SU-DHL-6 (cell line): Measurements from ENCODE around the gene CDKAL1.
"Not testable (repeated sequence)": the region's sequence is repeated elsewhere in the genome, so short reads cannot be mapped to it uniquely, and the experiment has no call there.

Experiments used
- H2AFZ ChIP-seq: fragments of 200-600 bp; sonication (generic); 2 replicates; pipeline ENCODE4 v1.6.1; 2014; ENCODE audit warnings: low read depth, mild to moderate bottlenecking, moderate library complexity, mixed read lengths, antibody characterized with exemption, low read length; ENCODE audit not compliant: severe bottlenecking
- H3F3A ChIP-seq: fragments of 200-600 bp; shearing (Covaris generic); 2 replicates; pipeline ENCODE4 v1.6.0; 2016; ENCODE audit warnings: antibody characterized with exemption, mild to moderate bottlenecking; ENCODE audit not compliant: insufficient read depth
- H3K27ac ChIP-seq: fragments of 200-600 bp; sonication (generic); 2 replicates; pipeline ENCODE4 v1.5.1; 2016; ENCODE audit warnings: low read depth, mild to moderate bottlenecking, low read length, moderate library complexity, mixed read lengths
- H3K27me3 ChIP-seq: fragments of 200-600 bp; sonication (generic), shearing (Covaris generic); 2 replicates; pipeline ENCODE4 v1.6.0; 2014; ENCODE audit warnings: mild to moderate bottlenecking, low read length
- H3K36me3 ChIP-seq: fragments of 200-600 bp; sonication (generic); 2 replicates; pipeline ENCODE4 v1.6.1; 2014; ENCODE audit warnings: mild to moderate bottlenecking, low read length, mixed read lengths
- H3K4me2 ChIP-seq: fragments of 300-600, 200-600 bp; shearing (Covaris generic), sonication (generic); 2 replicates; pipeline ENCODE4 v1.6.0; 2014; ENCODE audit warnings: low read length, low read depth, mild to moderate bottlenecking; ENCODE audit not compliant: poor library complexity, severe bottlenecking
- H3K4me3 ChIP-seq: fragments of 200-600 bp; sonication (generic); 2 replicates; pipeline ENCODE4 v1.5.1; 2014; ENCODE audit warnings: antibody characterized with exemption, low read length, mild to moderate bottlenecking, mixed read lengths; ENCODE audit not compliant: insufficient read depth, poor library complexity, severe bottlenecking
- H3K79me2 ChIP-seq: fragments of 200-600 bp; sonication (generic); 2 replicates; pipeline ENCODE4 v1.6.1; 2014; ENCODE audit warnings: mild to moderate bottlenecking, low read length, moderate library complexity; ENCODE audit not compliant: insufficient read depth
- H3K9ac ChIP-seq: fragments of 200-600 bp; sonication (generic); 2 replicates; pipeline ENCODE4 v1.7.0; 2014; ENCODE audit warnings: mild to moderate bottlenecking, low read length
- H3K9me2 ChIP-seq: fragments of 200-600 bp; sonication (generic); replicated peaks from 2 replicates; pipeline ENCODE4 v1.6.1; 2014; ENCODE audit warnings: low read length; ENCODE audit not compliant: insufficient read depth
- H3K9me3 ChIP-seq: fragments of 200-600 bp; sonication (generic); 2 replicates; pipeline ENCODE4 v1.6.1; 2014; ENCODE audit warnings: low read length, mixed read lengths; ENCODE audit not compliant: insufficient read depth
- H4K20me1 ChIP-seq: fragments of 200-600 bp; sonication (generic); 2 replicates; pipeline ENCODE4 v1.6.1; 2014; ENCODE audit warnings: low read depth, mild to moderate bottlenecking, antibody characterized with exemption, low read length, moderate library complexity, mixed read lengths
- EZH2phosphoT487 ChIP-seq: fragments of 200-600 bp; sonication (generic), shearing (Covaris generic); conservative IDR thresholded peaks from 2 replicates; pipeline ENCODE4 v1.6.1; 2018; ENCODE audit warnings: mild to moderate bottlenecking, antibody characterized with exemption, low read length, moderate library complexity, mixed read lengths
- TF ChIP-seq, protein P1 (sequence below): fragments of 200-600 bp; sonication (generic); IDR thresholded peaks from one replicate; pipeline ENCODE4 v1.5.1; 2017; ENCODE audit warnings: antibody characterized with exemption, mild to moderate bottlenecking, low read length, moderate library complexity; ENCODE audit not compliant: insufficient read depth, poor library complexity, severe bottlenecking

The CDKAL1 gene

DNA sequence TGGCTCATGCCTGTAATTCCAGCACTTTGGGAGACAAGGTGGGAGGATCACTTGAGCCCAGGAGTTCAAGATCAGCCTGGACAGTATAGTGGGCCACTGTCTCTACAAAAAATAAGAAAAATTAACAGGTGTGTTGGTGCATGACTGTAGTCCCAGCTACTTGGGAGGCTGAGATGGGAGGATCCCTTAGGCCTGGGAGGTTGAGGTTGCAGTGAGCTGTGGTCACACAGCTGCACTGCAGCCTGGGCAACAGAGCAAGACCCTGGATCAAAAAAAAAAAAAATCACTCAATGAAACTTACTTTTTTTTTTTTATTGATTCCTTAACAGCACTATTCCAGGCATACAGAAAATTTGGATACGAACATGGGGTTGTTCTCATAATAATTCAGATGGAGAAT, 14.0 kb downstream of the CDKAL1 start:
- H2AFZ ChIP-seq = no peak overlapping the region
- H3K9ac ChIP-seq = no peak overlapping the region
- TF ChIP-seq, protein P1, sequence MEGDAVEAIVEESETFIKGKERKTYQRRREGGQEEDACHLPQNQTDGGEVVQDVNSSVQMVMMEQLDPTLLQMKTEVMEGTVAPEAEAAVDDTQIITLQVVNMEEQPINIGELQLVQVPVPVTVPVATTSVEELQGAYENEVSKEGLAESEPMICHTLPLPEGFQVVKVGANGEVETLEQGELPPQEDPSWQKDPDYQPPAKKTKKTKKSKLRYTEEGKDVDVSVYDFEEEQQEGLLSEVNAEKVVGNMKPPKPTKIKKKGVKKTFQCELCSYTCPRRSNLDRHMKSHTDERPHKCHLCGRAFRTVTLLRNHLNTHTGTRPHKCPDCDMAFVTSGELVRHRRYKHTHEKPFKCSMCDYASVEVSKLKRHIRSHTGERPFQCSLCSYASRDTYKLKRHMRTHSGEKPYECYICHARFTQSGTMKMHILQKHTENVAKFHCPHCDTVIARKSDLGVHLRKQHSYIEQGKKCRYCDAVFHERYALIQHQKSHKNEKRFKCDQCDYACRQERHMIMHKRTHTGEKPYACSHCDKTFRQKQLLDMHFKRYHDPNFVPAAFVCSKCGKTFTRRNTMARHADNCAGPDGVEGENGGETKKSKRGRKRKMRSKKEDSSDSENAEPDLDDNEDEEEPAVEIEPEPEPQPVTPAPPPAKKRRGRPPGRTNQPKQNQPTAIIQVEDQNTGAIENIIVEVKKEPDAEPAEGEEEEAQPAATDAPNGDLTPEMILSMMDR = no peak
- no peak for TF ChIP-seq EZH2phosphoT487
- no peaks in the 10 kb centered on the region for H3K9me3 ChIP-seq
- H3K36me3 ChIP-seq = peaks cover 38% of the 10 kb centered on the region
- no peaks in the 10 kb centered on the region for H3K27me3 ChIP-seq
- H3K79me2 ChIP-seq = peaks cover 18% of the 10 kb centered on the region; the same call in 1 of the 2 replicates
- H4K20me1 ChIP-seq = no peaks in the 10 kb centered on the region
- H3F3A ChIP-seq = no peaks in the 10 kb centered on the region
- H3K27ac ChIP-seq = no peak overlapping the region
- no peak overlapping the region for H3K4me3 ChIP-seq
- H3K4me2 ChIP-seq = no peak overlapping the region
- H3K9me2 ChIP-seq = no peaks in the 10 kb centered on the region

DNA sequence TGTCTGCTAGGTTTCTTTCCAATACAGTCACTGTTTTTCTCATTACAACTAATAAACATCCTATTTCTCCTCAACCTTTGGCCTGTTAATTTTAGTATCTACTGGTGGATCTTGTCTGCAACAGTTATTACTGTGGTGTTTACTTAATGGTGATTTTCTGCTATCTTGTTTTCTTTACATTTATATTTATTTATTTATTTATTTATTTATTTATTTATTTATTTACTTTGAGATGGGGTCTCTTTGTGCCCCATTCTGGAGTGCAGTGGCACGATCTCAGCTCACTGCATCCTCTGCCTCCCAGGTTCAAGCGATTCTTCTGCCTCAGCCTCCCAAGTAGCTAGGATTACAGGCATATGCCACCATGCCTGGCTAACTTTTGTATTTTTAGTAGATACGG, 15.1 kb downstream of the CDKAL1 start:
- H3K27ac ChIP-seq, H3K4me3 ChIP-seq, H3K27me3 ChIP-seq, H3K9me3 ChIP-seq, H3K9me2 ChIP-seq, H3K4me2 ChIP-seq, H2AFZ ChIP-seq, H4K20me1 ChIP-seq, H3F3A ChIP-seq, H3K9ac ChIP-seq: not testable (repeated sequence)
- peaks cover 18% of the 10 kb centered on the region; the same call in 1 of the 2 replicates for H3K79me2 ChIP-seq
- peaks cover 40% of the 10 kb centered on the region for H3K36me3 ChIP-seq

- Histone ChIP-seq H3K27ac (no peak overlapping the region), H3K36me3 (peaks cover 14% of the 10 kb centered on the region; the same call in 1 of the 2 replicates), H3K9me3 (no peaks in the 10 kb centered on the region), H3K4me3 (no peak overlapping the region), H3K79me2 (peaks cover 7% of the 10 kb centered on the region; the same call in 1 of the 2 replicates), H3K4me2 (no peak overlapping the region), H3K27me3 (no peaks in the 10 kb centered on the region), H3K9ac (no peak overlapping the region), H4K20me1 (no peaks in the 10 kb centered on the region), H3K9me2 (no peaks in the 10 kb centered on the region), H2AFZ (no peak overlapping the region), H3F3A (no peaks in the 10 kb centered on the region; the same call in 1 of the 2 replicates)
- no peak for TF ChIP-seq EZH2phosphoT487
- TF ChIP-seq, protein P1 = no peak
These were observed 20.1 kb downstream of the CDKAL1 start for GRCh38 chr6:20554326-20554725.

DNA sequence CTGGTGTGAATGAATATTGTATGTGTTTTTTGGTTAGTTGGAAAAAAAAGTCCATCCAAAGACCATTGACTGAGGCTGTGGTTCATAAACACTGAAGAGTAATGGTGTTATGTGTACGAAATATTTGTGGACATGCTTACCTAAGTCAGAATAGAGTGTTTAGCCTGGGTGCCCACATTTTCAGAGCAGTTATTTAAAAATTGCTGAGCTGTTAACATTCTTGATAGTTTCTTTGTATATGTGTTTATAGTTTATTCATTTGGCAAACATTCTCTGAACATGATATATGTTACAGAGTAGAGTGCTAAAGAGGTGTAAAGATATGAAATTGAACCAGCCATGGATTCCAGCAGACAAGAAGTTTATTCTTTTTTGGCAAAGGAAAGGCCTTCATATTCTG, 20.6 kb downstream of the CDKAL1 start:
- H3K27ac ChIP-seq = no peak overlapping the region
- H3K36me3 ChIP-seq = peaks cover 14% of the 10 kb centered on the region; the same call in 1 of the 2 replicates
- no peaks in the 10 kb centered on the region for H3K9me3 ChIP-seq
- no peak overlapping the region for H3K4me3 ChIP-seq
- no peaks in the 10 kb centered on the region for H3K27me3 ChIP-seq
- TF ChIP-seq, protein P1 = no peak
- no peak for TF ChIP-seq EZH2phosphoT487
- H4K20me1 ChIP-seq = 0 out of 2 replicates have a peak, but pooled peaks cover 5% of the 10 kb centered on the region
- no peaks in the 10 kb centered on the region; the same call in 1 of the 2 replicates for H3F3A ChIP-seq
- H3K4me2 ChIP-seq = no peak overlapping the region
- peaks cover 7% of the 10 kb centered on the region; the same call in 1 of the 2 replicates for H3K79me2 ChIP-seq
- no peak overlapping the region for H3K9ac ChIP-seq
- H3K9me2 ChIP-seq = no peaks in the 10 kb centered on the region
- H2AFZ ChIP-seq = no peak overlapping the region
